Ovary (tissue), 3 donors: ENCODE data around the gene CTDP1.

Experiments used
- CTCF ChIP-seq, 3 donors: fragments of 450-650 bp in 2 of 3; fragments of 200-600 bp in 1 of 3; IDR thresholded peaks; one replicate each; pipeline versions ENCODE4 v1.5.1 to v1.8.0; 2016 to 2022; ENCODE audit warnings: antibody characterized with exemption in 3 of 3, mild to moderate bottlenecking in 1 of 3
- EP300 ChIP-seq: sonication (generic); formaldehyde crosslinking; IDR thresholded peaks from one replicate; pipeline ENCODE4 v1.6.1; 2017; ENCODE audit warnings: antibody characterized with exemption
- POLR2A ChIP-seq: fragments of 450-650 bp; IDR thresholded peaks from one replicate; pipeline ENCODE4 v1.6.1; 2017; ENCODE audit warnings: antibody characterized with exemption, mild to moderate bottlenecking, moderate library complexity
- donor health status: DM: no; HTN: no; CAD: no.

GRCh38 chr18:79787865-79788733 lies 108.5 kb downstream of the CTDP1 start:
- TF ChIP-seq CTCF (IDR thresholded peaks at IDR 0.05) (no peak), POLR2A (no peak), EP300 (no peak)
